Activated naive CD4-positive, alpha-beta T cell treated with Interleukin-2 at 50 U/mL for 16 hours (primary cell): ENCODE data around the gene KCNK3.

Source experiments
- DNase-seq: peaks from one replicate; pipeline ENCODE4 v3.0.0-alpha.2; 2020

KCNK3 gene

GRCh38 chr2:26715528-26716270 lies 23.2 kb downstream of the KCNK3 start:
- no peak for DNase-seq

- no peak for DNase-seq
Measured at GRCh38 chr2:26716340-26716739, 23.8 kb downstream of the KCNK3 start.

GRCh38 chr2:26716769-26717168 lies 24.2 kb downstream of the KCNK3 start:
- no peak for DNase-seq

- no peak for DNase-seq
Measured at GRCh38 chr2:26717362-26717761, 24.8 kb downstream of the KCNK3 start.

- no peak for DNase-seq
Measured at GRCh38 chr2:26718949-26719686, 26.6 kb downstream of the KCNK3 start.

- no peak for DNase-seq
Measured at GRCh38 chr2:26720322-26721114, 28.0 kb downstream of the KCNK3 start.

GRCh38 chr2:26721115-26722032 lies 28.9 kb downstream of the KCNK3 start:
- no peak for DNase-seq

GRCh38 chr2:26722328-26722727 lies 29.8 kb downstream of the KCNK3 start:
- DNase-seq: no peak

GRCh38 chr2:26722911-26723310 lies 30.4 kb downstream of the KCNK3 start:
- no peak for DNase-seq

- no peak for DNase-seq
Measured at GRCh38 chr2:26723475-26723874, 31.0 kb downstream of the KCNK3 start.

- no peak for DNase-seq
Measured at GRCh38 chr2:26723991-26724750, 31.6 kb downstream of the KCNK3 start.

GRCh38 chr2:26724784-26725520 lies 32.4 kb downstream of the KCNK3 start:
- no peak for DNase-seq

- no peak for DNase-seq
Measured at GRCh38 chr2:26725521-26725820, 32.9 kb downstream of the KCNK3 start.

- DNase-seq: no peak
Measured at GRCh38 chr2:26726228-26726627, 33.7 kb downstream of the KCNK3 start.

- DNase-seq: peak; percentile 4
Measured at GRCh38 chr2:26727641-26728561, 35.4 kb downstream of the KCNK3 start.

- DNase-seq: no peak
Measured at GRCh38 chr2:26729311-26729710, 36.8 kb downstream of the KCNK3 start.

GRCh38 chr2:26730549-26731344 lies 38.2 kb downstream of the KCNK3 start:
- no peak for DNase-seq

GRCh38 chr2:26731714-26732113 lies 39.2 kb downstream of the KCNK3 start:
- DNase-seq: no peak

- no peak for DNase-seq
Measured at GRCh38 chr2:26732446-26732845, 39.9 kb downstream of the KCNK3 start.
